Stimulated activated naive CD4-positive, alpha-beta T cell (primary cell): Measurements from ENCODE around the gene PPM1H.
A peak's percentile ranks its signal among the peaks of the same experiment; 100 is the strongest.
"Not testable (repeated sequence)": the region's sequence is repeated elsewhere in the genome, so short reads cannot be mapped to it uniquely, and the experiment has no call there.

Experiments
- DNase-seq, 6 experiments: peaks; one replicate each; lab custom pipeline; 2025; lab: John Stamatoyannopoulos, UW

PPM1H gene

GRCh38 chr12:62839869-62840660 lies 94.9 kb downstream of the PPM1H start:
- no peak for DNase-seq

DNA sequence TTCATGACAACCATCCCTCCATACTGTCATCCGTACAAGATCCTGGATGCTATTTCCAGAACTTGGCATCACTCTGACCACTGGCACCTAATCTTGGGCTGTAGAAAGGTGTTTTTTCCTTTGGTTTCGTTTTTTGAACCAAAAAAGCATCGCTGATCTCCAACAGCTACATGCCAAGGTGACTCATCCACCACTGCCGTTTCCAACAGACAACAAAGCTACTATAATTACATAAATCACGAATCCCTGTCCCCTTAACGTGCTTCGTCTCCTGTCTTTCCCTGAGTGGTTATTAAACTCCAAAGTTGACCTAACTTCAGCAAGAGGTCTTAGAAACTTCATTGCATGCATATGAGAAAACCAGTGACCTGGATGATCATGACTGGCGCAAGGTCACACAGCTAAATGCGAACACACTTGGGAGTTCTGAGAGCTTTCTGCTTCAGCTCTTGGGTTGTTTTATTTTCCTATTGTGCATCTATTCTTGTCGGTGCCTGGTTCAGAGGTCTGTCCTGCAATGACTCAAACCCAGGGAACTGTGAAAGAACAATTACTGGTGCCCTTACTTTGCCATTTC lies 99.9 kb downstream of the PPM1H start:
- DNase-seq: no peak

- no peak for DNase-seq
These were observed 100.5 kb downstream of the PPM1H start for GRCh38 chr12:62834406-62834805.

DNA sequence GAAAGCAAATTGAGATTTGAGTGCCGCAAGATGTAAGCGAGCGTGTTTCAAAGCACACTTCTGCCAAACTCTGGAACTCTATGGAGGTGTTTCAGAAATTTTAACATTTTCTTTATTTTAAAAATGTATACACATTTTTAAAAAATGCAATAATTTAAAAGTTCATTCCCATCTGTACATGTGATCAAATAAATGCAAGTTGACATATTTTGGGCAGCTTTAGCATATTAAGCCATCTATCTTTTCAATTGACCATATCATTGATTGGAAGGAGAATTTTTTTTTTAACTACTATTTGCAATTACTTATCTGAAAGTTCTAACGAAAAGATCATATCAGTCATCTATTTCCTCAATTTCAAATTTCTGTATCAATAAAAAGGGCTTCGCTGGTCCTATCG lies 101.3 kb downstream of the PPM1H start:
- no peak for DNase-seq

GRCh38 chr12:62832558-62832957 lies 102.4 kb downstream of the PPM1H start:
- no peak for DNase-seq

GRCh38 chr12:62832027-62832426 lies 102.9 kb downstream of the PPM1H start:
- no peak for DNase-seq

GRCh38 chr12:62827855-62828254 lies 107.1 kb downstream of the PPM1H start:
- no peak for DNase-seq

DNA sequence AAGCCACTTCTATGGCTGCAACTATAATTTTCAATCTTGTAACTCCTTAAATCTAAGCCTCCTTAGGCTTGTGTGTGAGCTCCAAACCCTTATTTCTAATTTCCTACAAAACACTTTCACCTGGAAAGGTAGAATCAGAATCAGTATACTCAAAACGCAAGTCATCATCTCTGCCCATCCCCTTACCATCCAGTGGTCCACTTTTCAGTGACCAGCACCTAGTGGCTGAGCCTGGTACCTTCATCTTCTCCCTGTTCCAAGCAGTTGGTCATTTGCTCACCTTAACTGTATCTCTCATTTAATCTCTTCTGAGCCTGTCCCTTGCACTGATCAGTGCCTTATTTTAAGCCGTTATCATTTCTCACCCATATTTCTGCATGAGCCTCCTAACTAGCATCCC lies 107.9 kb downstream of the PPM1H start:
- DNase-seq: no peak

DNA sequence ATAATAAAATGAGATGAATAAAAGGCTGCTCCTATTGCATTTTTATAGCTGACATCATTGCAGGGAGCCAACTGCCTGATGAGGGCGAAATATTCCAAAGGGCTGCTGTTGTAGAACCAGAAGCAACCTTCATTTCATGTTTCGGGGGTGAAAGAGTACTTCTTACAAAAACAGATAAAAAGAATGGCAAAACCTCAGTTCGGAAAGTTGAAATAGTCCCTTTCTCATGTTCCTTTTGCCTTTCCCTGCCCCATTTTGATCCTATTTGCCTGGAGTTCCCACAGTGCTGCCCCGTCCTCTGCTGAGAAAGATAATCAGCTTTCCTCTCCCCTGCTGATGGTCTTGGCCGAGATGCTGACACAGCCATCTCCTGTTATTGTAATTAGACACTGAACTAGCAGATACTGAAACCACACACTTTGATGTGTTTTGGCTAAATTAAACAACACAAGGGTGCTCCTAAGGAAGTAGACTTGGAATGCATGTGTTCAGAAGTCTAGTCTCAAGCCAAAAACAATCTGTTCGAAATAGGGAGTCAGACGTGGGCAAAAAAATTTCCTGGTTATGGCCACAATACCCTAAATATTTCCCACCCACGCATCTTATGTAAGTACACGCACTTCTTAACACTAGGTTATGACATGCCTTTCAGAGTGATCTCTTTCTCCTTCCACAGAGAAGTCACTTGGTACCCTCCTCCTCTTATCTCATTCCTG lies 117.2 kb downstream of the PPM1H start:
- no peak for DNase-seq

- no peak for DNase-seq
These were observed 120.7 kb downstream of the PPM1H start for GRCh38 chr12:62814243-62814642.

GRCh38 chr12:62813031-62813829 lies 121.7 kb downstream of the PPM1H start:
- peak in 2 of 6 experiments; percentile 3 to 15 for DNase-seq

GRCh38 chr12:62811481-62811880 lies 123.5 kb downstream of the PPM1H start:
- not testable (repeated sequence) for DNase-seq

- DNase-seq: no peak
These were observed 126.6 kb downstream of the PPM1H start for GRCh38 chr12:62808166-62808879.

- DNase-seq: no peak
These were observed 128.1 kb downstream of the PPM1H start for GRCh38 chr12:62806893-62807292.

GRCh38 chr12:62806244-62806836 lies 128.6 kb downstream of the PPM1H start:
- DNase-seq: no peak

GRCh38 chr12:62805517-62805916 lies 129.4 kb downstream of the PPM1H start:
- DNase-seq: no peak

DNA sequence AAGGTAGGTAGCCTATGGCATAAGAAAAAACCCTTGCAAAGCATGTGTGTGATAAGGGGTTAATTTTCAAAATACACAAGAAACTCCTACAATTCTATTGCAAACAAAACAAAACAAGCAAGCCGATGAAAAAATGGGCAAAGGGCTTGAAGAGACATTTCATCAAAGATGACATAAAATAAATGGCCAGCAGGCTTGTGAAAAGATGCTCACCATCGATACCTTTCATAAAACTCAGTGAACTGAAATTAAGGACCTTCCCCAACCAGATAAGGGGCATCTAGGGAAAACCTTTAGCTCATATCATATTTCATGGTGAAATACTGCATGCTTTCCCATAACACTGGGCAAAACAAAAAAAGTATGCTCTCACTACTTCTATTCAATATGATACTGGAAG lies 131.2 kb downstream of the PPM1H start:
- no peak for DNase-seq

DNA sequence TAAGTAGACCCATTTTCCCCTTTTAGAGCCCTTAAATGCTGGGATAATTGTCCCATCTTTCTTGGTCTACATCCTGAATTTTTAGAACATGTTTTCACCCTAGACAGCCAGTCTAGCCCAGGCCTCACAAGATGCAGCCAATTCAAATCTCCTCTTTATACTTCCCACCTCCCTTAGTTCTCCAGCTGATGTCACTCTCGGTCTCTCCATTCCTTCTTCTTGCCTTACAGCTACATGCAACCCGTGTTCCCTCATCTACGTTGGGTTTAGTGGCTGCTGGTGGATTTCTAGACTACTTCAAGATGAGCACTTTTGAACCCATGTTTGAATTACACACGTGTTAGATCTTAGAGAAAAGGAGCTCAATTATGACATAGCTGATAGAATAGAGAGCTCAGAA lies 132.0 kb downstream of the PPM1H start:
- DNase-seq: no peak

- DNase-seq: no peak
These were observed 132.6 kb downstream of the PPM1H start for GRCh38 chr12:62802321-62802720.

DNA sequence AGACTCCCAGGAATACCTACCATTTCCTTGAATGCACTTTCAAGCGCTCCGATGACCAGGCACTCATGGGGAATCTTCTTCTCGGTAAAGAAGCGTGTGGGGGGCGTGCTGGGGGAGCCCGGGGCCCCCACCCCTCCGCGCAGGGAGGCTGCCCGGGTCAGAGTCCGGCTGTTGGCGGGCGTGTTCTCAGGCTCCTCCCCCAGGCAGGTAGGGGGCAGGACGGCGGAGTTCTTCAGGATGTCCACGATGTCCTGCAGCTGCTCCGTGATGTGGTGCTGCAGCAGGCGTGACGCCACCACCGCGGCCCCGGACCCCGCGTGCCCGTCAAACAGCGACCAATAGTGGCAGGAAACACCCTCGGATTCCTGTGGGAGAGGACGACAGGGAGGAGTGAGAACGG lies 133.2 kb downstream of the PPM1H start:
- no peak for DNase-seq

- no peak for DNase-seq
These were observed 134.1 kb downstream of the PPM1H start for GRCh38 chr12:62800707-62801400.
